ENCODE data around the gene RASA1. TPM values are rescaled to one million over a fixed set of nuclear protein-coding genes. Genes with fewer than 3 reads are reported as not detected.

RASA1 gene
- total and polyA plus RNA-seq, 4 donors = 8.3 to 54.0 (median 20.6) TPM

- Histone ChIP-seq H3K9ac (ENCODE audit: insufficient read depth in 1 of 2, low read length in 2 of 2) (no peak overlapping the region), H3K4me1 (ENCODE audit: control insufficient read depth in 5 of 5, insufficient read depth in 5 of 5, low read length in 5 of 5) (peaks cover 0 to 6% (median 0%) of the 10 kb centered on the region in 5 donors), H3K36me3 (ENCODE audit: control insufficient read depth in 4 of 4, insufficient read depth in 4 of 4, low read length in 4 of 4) (peaks cover 0 to 6% (median 2%) of the 10 kb centered on the region in 4 donors), H3K9me3 (ENCODE audit: control insufficient read depth in 4 of 4, insufficient read depth in 3 of 4, low read length in 3 of 4) (peaks cover 0 to 5% (median 0%) of the 10 kb centered on the region in 4 donors), H3K27me3 (ENCODE audit: control insufficient read depth in 3 of 3, insufficient read depth in 3 of 3, low read length in 2 of 3) (no peaks in the 10 kb centered on the region), H3K27ac (ENCODE audit: low read depth in 1 of 2, low read length in 1 of 2) (no peak overlapping the region), H3K4me3 (no peak overlapping the region)
- TF ChIP-seq, protein P1, sequence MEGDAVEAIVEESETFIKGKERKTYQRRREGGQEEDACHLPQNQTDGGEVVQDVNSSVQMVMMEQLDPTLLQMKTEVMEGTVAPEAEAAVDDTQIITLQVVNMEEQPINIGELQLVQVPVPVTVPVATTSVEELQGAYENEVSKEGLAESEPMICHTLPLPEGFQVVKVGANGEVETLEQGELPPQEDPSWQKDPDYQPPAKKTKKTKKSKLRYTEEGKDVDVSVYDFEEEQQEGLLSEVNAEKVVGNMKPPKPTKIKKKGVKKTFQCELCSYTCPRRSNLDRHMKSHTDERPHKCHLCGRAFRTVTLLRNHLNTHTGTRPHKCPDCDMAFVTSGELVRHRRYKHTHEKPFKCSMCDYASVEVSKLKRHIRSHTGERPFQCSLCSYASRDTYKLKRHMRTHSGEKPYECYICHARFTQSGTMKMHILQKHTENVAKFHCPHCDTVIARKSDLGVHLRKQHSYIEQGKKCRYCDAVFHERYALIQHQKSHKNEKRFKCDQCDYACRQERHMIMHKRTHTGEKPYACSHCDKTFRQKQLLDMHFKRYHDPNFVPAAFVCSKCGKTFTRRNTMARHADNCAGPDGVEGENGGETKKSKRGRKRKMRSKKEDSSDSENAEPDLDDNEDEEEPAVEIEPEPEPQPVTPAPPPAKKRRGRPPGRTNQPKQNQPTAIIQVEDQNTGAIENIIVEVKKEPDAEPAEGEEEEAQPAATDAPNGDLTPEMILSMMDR (IDR thresholded peaks at IDR 0.05; ENCODE audit: control extremely low read depth, extremely low read depth) = no peak
- DNase-seq = no peak
- ATAC-seq (ENCODE audit: insufficient read depth, low FRiP score) = no peak
- 97 to 98% methylated on average over 2 of the region's 2 CpGs for WGBS, 2 donors
These were observed 51.8 kb downstream of the RASA1 start for GRCh38 chr5:87319469-87319868.

DNA sequence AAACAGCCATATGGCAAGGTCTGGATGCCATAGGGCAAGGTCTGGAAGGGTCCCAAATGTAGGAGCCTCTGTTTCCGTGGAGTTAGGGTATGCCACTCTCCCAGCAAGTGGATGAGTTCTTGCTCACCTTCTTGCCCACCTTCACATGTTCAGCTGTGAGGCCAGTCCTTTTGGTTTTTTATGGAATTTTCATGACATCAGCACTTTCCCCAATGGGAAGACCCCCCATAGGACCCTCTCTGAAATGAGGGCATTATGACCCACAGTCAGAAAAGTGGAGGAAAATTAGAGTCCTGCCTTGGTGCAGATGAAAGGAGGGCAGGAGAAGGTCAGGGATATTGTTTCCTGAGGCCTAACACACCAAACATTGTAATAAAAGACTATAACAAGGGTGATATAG, 53.9 kb downstream of the RASA1 start:
- no peak overlapping the region for H3K27ac ChIP-seq (ENCODE audit: low read depth in 1 of 2, low read length in 1 of 2)
- H3K9ac ChIP-seq (ENCODE audit: insufficient read depth in 1 of 2, low read length in 2 of 2) = no peak overlapping the region
- DNase-seq (no peak), ATAC-seq (ENCODE audit: insufficient read depth, low FRiP score) (no peak)
- TF ChIP-seq, protein P1 (IDR thresholded peaks at IDR 0.05; ENCODE audit: control extremely low read depth, extremely low read depth) = no peak
- H3K36me3 ChIP-seq (ENCODE audit: control insufficient read depth in 4 of 4, insufficient read depth in 4 of 4, low read length in 4 of 4) = peaks cover 0 to 6% (median 2%) of the 10 kb centered on the region in 4 donors
- 100% methylated on average over 1 of the region's 1 CpG for WGBS, 2 donors
- H3K4me1 ChIP-seq (ENCODE audit: control insufficient read depth in 5 of 5, insufficient read depth in 5 of 5, low read length in 5 of 5) = peaks cover 0 to 4% (median 0%) of the 10 kb centered on the region in 5 donors
- no peak overlapping the region for H3K4me3 ChIP-seq
- H3K9me3 ChIP-seq (ENCODE audit: control insufficient read depth in 4 of 4, insufficient read depth in 3 of 4, low read length in 3 of 4) = peaks cover 0 to 5% (median 0%) of the 10 kb centered on the region in 4 donors
- H3K27me3 ChIP-seq (ENCODE audit: control insufficient read depth in 3 of 3, insufficient read depth in 3 of 3, low read length in 2 of 3) = no peaks in the 10 kb centered on the region

- H3K27me3 ChIP-seq (ENCODE audit: control insufficient read depth in 3 of 3, insufficient read depth in 3 of 3, low read length in 2 of 3) = no peaks in the 10 kb centered on the region
- TF ChIP-seq, protein P1 (IDR thresholded peaks at IDR 0.05; ENCODE audit: control extremely low read depth, extremely low read depth) = no peak
- peaks cover 0 to 4% (median 0%) of the 10 kb centered on the region in 5 donors for H3K4me1 ChIP-seq (ENCODE audit: control insufficient read depth in 5 of 5, insufficient read depth in 5 of 5, low read length in 5 of 5)
- ATAC-seq (ENCODE audit: insufficient read depth, low FRiP score) = no peak
- peaks cover 0 to 5% (median 0%) of the 10 kb centered on the region in 4 donors for H3K9me3 ChIP-seq (ENCODE audit: control insufficient read depth in 4 of 4, insufficient read depth in 3 of 4, low read length in 3 of 4)
- H3K4me3 ChIP-seq = no peak overlapping the region
- H3K36me3 ChIP-seq (ENCODE audit: control insufficient read depth in 4 of 4, insufficient read depth in 4 of 4, low read length in 4 of 4) = peaks cover 0 to 6% (median 0%) of the 10 kb centered on the region in 4 donors
- WGBS, 2 donors = 94 to 95% methylated on average over 3 of the region's 3 CpGs
- H3K27ac ChIP-seq (ENCODE audit: low read depth in 1 of 2, low read length in 1 of 2) = no peak overlapping the region
- DNase-seq = no peak
- no peak overlapping the region for H3K9ac ChIP-seq (ENCODE audit: insufficient read depth in 1 of 2, low read length in 2 of 2)
These were observed 54.7 kb downstream of the RASA1 start for GRCh38 chr5:87322381-87322780.

DNA sequence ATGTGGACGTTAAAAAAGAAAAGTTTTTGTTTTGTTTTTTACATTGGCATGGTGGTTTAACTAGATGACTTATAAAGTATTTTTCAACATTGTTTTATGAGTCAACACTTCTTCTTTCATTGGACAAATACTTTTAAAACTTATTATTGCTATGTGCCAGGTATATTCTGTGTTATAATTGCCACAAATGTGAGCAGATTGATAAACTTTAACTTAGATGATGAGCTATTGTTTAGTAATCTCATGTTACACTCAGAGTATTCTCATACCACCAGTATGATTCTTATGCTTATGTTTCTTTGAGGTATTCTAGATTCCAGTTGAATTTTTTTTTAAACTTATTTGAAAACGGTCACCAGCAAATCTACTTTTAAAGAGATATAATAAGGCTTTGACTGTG, 60.3 kb downstream of the RASA1 start:
- WGBS, 2 donors = 60 to 65% methylated on average over 2 of the region's 2 CpGs
- no peak for DNase-seq
- no peak for ATAC-seq (ENCODE audit: insufficient read depth, low FRiP score)
- TF ChIP-seq, protein P1 (IDR thresholded peaks at IDR 0.05; ENCODE audit: control extremely low read depth, extremely low read depth) = no peak
- Histone ChIP-seq H3K4me3 (no peak overlapping the region), H3K9me3 (ENCODE audit: control insufficient read depth in 4 of 4, insufficient read depth in 3 of 4, low read length in 3 of 4) (no peaks in the 10 kb centered on the region), H3K36me3 (ENCODE audit: control insufficient read depth in 4 of 4, insufficient read depth in 4 of 4, low read length in 4 of 4) (peaks cover 0 to 1% (median 0%) of the 10 kb centered on the region in 4 donors), H3K27ac (ENCODE audit: low read depth in 1 of 2, low read length in 1 of 2) (no peak overlapping the region), H3K27me3 (ENCODE audit: control insufficient read depth in 3 of 3, insufficient read depth in 3 of 3, low read length in 2 of 3) (no peaks in the 10 kb centered on the region), H3K9ac (ENCODE audit: insufficient read depth in 1 of 2, low read length in 2 of 2) (no peak overlapping the region), H3K4me1 (ENCODE audit: control insufficient read depth in 5 of 5, insufficient read depth in 5 of 5, low read length in 5 of 5) (peaks cover 0 to 2% (median 0%) of the 10 kb centered on the region in 5 donors)

Data from lung (tissue), 12 donors.